ENCODE measurements around the gene L3MBTL4.

DNA sequence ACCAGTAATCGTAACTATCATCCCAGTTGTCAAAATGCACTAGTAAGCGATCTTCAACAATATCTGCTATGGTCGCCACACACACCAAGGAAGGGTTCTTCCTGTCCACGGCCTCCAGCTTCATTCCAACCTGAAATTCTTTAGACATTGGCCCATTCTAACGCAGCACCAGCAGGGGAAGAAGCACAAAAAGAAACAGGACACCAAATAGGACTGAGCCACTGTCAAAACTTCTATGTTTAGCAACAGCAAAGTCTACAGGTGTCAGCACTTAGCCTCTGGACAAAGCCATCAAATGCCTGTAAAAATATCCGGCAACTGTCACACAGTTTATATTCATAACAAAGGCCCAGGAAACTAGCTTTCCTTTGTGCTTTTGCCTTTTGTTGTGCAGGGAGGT is 175.0 kb downstream of the L3MBTL4 start:
- TF ChIP-seq, protein P1, sequence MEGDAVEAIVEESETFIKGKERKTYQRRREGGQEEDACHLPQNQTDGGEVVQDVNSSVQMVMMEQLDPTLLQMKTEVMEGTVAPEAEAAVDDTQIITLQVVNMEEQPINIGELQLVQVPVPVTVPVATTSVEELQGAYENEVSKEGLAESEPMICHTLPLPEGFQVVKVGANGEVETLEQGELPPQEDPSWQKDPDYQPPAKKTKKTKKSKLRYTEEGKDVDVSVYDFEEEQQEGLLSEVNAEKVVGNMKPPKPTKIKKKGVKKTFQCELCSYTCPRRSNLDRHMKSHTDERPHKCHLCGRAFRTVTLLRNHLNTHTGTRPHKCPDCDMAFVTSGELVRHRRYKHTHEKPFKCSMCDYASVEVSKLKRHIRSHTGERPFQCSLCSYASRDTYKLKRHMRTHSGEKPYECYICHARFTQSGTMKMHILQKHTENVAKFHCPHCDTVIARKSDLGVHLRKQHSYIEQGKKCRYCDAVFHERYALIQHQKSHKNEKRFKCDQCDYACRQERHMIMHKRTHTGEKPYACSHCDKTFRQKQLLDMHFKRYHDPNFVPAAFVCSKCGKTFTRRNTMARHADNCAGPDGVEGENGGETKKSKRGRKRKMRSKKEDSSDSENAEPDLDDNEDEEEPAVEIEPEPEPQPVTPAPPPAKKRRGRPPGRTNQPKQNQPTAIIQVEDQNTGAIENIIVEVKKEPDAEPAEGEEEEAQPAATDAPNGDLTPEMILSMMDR (IDR thresholded peaks at IDR 0.05 in 4 of 5, conservative IDR thresholded peaks at IDR 0.05 in 1 of 5), result no peak
- TF ChIP-seq POLR2A (IDR thresholded peaks at IDR 0.05), result no peak

Measured in gastrocnemius medialis (tissue), 4 donors.